ENCODE data around the gene VSTM4.

GRCh38 chr10:48968036-48968435 is 147.3 kb downstream of the VSTM4 start:
- TF ChIP-seq, protein P1, sequence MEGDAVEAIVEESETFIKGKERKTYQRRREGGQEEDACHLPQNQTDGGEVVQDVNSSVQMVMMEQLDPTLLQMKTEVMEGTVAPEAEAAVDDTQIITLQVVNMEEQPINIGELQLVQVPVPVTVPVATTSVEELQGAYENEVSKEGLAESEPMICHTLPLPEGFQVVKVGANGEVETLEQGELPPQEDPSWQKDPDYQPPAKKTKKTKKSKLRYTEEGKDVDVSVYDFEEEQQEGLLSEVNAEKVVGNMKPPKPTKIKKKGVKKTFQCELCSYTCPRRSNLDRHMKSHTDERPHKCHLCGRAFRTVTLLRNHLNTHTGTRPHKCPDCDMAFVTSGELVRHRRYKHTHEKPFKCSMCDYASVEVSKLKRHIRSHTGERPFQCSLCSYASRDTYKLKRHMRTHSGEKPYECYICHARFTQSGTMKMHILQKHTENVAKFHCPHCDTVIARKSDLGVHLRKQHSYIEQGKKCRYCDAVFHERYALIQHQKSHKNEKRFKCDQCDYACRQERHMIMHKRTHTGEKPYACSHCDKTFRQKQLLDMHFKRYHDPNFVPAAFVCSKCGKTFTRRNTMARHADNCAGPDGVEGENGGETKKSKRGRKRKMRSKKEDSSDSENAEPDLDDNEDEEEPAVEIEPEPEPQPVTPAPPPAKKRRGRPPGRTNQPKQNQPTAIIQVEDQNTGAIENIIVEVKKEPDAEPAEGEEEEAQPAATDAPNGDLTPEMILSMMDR (IDR thresholded peaks at IDR 0.05), result no peak
- no peak for TF ChIP-seq EP300 (IDR thresholded peaks at IDR 0.05)

Data from ovary (tissue), 3 donors.